Measurements from ENCODE around the gene RGS3. TPM values are rescaled to one million over a fixed set of nuclear protein-coding genes. Genes with fewer than 3 reads are reported as not detected.

The RGS3 gene
- total and polyA plus RNA-seq, 12 donors: 65.4 to 201 (median 132) TPM

GRCh38 chr9:113475992-113476391 lies 12.5 kb downstream of the RGS3 start:
- intact Hi-C loops (cut with DNase I): no loop called here
- Histone ChIP-seq H3K9me3 (no peaks in the 10 kb centered on the region), H3K36me3 (no peaks in the 10 kb centered on the region), H3K4me1 (peaks cover 0 to 55% (median 17%) of the 10 kb centered on the region in 9 donors), H3K4me3 (no peak overlapping the region), H3K27me3 (no peaks in the 10 kb centered on the region), H3K27ac (no peak overlapping the region)
- WGBS, 2 donors: 96 to 97% methylated on average over 4 of the region's 4 CpGs
- ATAC-seq: no peak
- TF ChIP-seq, protein P1, sequence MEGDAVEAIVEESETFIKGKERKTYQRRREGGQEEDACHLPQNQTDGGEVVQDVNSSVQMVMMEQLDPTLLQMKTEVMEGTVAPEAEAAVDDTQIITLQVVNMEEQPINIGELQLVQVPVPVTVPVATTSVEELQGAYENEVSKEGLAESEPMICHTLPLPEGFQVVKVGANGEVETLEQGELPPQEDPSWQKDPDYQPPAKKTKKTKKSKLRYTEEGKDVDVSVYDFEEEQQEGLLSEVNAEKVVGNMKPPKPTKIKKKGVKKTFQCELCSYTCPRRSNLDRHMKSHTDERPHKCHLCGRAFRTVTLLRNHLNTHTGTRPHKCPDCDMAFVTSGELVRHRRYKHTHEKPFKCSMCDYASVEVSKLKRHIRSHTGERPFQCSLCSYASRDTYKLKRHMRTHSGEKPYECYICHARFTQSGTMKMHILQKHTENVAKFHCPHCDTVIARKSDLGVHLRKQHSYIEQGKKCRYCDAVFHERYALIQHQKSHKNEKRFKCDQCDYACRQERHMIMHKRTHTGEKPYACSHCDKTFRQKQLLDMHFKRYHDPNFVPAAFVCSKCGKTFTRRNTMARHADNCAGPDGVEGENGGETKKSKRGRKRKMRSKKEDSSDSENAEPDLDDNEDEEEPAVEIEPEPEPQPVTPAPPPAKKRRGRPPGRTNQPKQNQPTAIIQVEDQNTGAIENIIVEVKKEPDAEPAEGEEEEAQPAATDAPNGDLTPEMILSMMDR (IDR thresholded peaks at IDR 0.05): no peak
- no peak for DNase-seq

GRCh38 chr9:113476511-113476916 lies 13.0 kb downstream of the RGS3 start:
- TF ChIP-seq, protein P1 (IDR thresholded peaks at IDR 0.05): no peak
- peak overlapping the region in 2 of 10 donors; percentile 15 to 21 for H3K27ac ChIP-seq
- no peaks in the 10 kb centered on the region for H3K36me3 ChIP-seq
- H3K27me3 ChIP-seq: no peaks in the 10 kb centered on the region
- no peak overlapping the region for H3K4me3 ChIP-seq
- intact Hi-C loops (cut with DNase I): no loop called here
- ATAC-seq (peak in 3 of 8 donors; percentile 20 to 24 (median 21)), DNase-seq (no peak)
- H3K4me1 ChIP-seq: peaks cover 0 to 55% (median 17%) of the 10 kb centered on the region in 9 donors
- no peaks in the 10 kb centered on the region for H3K9me3 ChIP-seq
- 78 to 83% methylated on average over 4 of the region's 4 CpGs for WGBS, 2 donors

- Histone ChIP-seq H3K4me3 (no peak overlapping the region), H3K36me3 (no peaks in the 10 kb centered on the region), H3K27me3 (no peaks in the 10 kb centered on the region), H3K27ac (peak overlapping the region in 1 of 10 donors; percentile 15), H3K4me1 (peaks cover 0 to 55% (median 17%) of the 10 kb centered on the region in 9 donors), H3K9me3 (no peaks in the 10 kb centered on the region)
- no peak for ATAC-seq
- no peak for DNase-seq
- intact Hi-C loops (cut with DNase I): no loop called here
- 85 to 88% methylated on average over 4 of the region's 4 CpGs for WGBS, 2 donors
- TF ChIP-seq, protein P1 (IDR thresholded peaks at IDR 0.05): no peak
These were observed 13.5 kb downstream of the RGS3 start for GRCh38 chr9:113477058-113477457.

DNA sequence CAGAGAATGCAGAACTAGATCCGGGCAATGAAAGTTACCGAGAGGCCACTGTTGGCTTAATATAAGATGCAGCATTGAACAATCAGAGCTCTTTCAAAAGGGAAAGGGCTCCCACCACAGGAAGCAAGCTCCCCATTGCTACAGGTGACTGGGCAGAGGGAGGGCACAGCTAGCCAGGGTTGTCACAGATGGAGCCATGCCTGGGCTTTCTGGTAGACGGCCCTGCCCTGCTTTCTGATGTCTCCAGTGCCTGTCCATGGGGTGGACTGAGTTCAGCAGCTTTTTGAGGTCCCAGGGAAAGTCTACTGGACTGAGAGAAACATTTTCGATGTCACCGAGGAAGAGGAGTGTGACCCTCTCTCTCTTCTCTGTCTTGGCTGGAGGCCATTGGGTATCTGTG lies 14.1 kb downstream of the RGS3 start:
- TF ChIP-seq, protein P1 (IDR thresholded peaks at IDR 0.05): no peak

More for the DNA sequence above, 14.1 kb downstream of the RGS3 start:
- Histone ChIP-seq H3K4me3 (no peak overlapping the region), H3K27ac (peak overlapping the region in 2 of 10 donors; percentile 9 to 26), H3K4me1 (peaks cover 0 to 55% (median 17%) of the 10 kb centered on the region in 9 donors), H3K9me3 (no peaks in the 10 kb centered on the region), H3K36me3 (no peaks in the 10 kb centered on the region), H3K27me3 (no peaks in the 10 kb centered on the region)
- 79 to 80% methylated on average over 5 of the region's 5 CpGs for WGBS, 2 donors
- intact Hi-C loops (cut with DNase I): no loop called here
- ATAC-seq (no peak), DNase-seq (no peak)
